Gastroesophageal sphincter (tissue), 4 donors: ENCODE data around the gene FHIP1A. TPM values are rescaled to one million over a fixed set of nuclear protein-coding genes. Genes with fewer than 3 reads are reported as not detected.
"Not testable (repeated sequence)": the region's sequence is repeated elsewhere in the genome, so short reads cannot be mapped to it uniquely, and the experiment has no call there.

ENCODE experiments used
- ATAC-seq: fragments of 150-250 bp; one replicate; pipeline ENCODE4 v1.9.1; 2016; ENCODE audit warnings: mild to moderate bottlenecking, moderate library complexity
- H3K27ac ChIP-seq, 4 donors: fragments of 200-600 bp; sonication (generic) in 3 of 4; 1 replicate in 3 of 4; 2 replicates in 1 of 4; pipeline ENCODE4 v1.5.1; 2016 to 2019
- H3K27me3 ChIP-seq: fragments of 200-600 bp; sonication (generic); one replicate; pipeline ENCODE4 v1.5.1; 2019
- H3K36me3 ChIP-seq, 2 donors: fragments of 200-600 bp; sonication (generic); one replicate each; pipeline ENCODE4 v1.5.1; 2019; ENCODE audit warnings: control low read depth in 1 of 2
- H3K4me1 ChIP-seq, 3 donors: fragments of 200-600 bp; sonication (generic); 1 replicate in 2 of 3; 2 replicates in 1 of 3; pipeline ENCODE4 v1.5.1; 2016 to 2019; ENCODE audit warnings: control low read depth in 2 of 3
- H3K4me3 ChIP-seq, 2 donors: fragments of 200-600 bp; sonication (generic); one replicate each; pipeline ENCODE4 v1.5.1; 2019; ENCODE audit warnings: mild to moderate bottlenecking in 1 of 2, moderate library complexity in 1 of 2
- H3K9me3 ChIP-seq, 3 donors: fragments of 200-600 bp; sonication (generic); one replicate each; pipeline ENCODE4 v1.5.1; 2017 to 2019; ENCODE audit warnings: control low read depth in 2 of 3
- EP300 ChIP-seq: sonication (generic); formaldehyde crosslinking; IDR thresholded peaks from one replicate; pipeline ENCODE4 v1.6.1; 2017; ENCODE audit warnings: antibody characterized with exemption, mild to moderate bottlenecking
- POLR2A ChIP-seq, 2 donors: fragments of 450-650 bp; IDR thresholded peaks; one replicate each; pipeline ENCODE4 v1.6.1; 2017; ENCODE audit warnings: antibody characterized with exemption in 2 of 2, mild to moderate bottlenecking in 2 of 2, moderate library complexity in 1 of 2
- POLR2AphosphoS5 ChIP-seq: sonication (generic); formaldehyde crosslinking; IDR thresholded peaks from one replicate; pipeline ENCODE4 v1.6.1; 2017; ENCODE audit warnings: antibody characterized with exemption
- whole genome bisulfite sequencing, 2 donors: methylation state at CpG; one replicate each; pipeline ENCODE4 v1.1.5; 2018; ENCODE audit warnings: low coverage in 1 of 2; 5-methylcytosine and 5-hydroxymethylcytosine counted together
- total RNA-seq, 4 donors: library from RNA; depleted of rRNA; stranded (reverse); fragments of >200 nt; gene quantifications; one replicate each; pipeline ENCODE4 v1.1.0, GENCODE V29; 2016
- TF ChIP-seq, protein P1 (sequence below), 4 experiments: fragments of 200-600 bp in 2 of 4; fragments of 450-650 bp in 2 of 4; sonication (generic) in 1 of 4; IDR thresholded peaks; one replicate each; pipeline ENCODE4 v1.5.1; 2017 to 2019; ENCODE audit warnings: antibody characterized with exemption in 4 of 4, mild to moderate bottlenecking in 2 of 4, moderate library complexity in 2 of 4

The FHIP1A gene
- total RNA-seq, 4 donors from 2014 or later = 3.3 to 19.5 (median 4.9) TPM

DNA sequence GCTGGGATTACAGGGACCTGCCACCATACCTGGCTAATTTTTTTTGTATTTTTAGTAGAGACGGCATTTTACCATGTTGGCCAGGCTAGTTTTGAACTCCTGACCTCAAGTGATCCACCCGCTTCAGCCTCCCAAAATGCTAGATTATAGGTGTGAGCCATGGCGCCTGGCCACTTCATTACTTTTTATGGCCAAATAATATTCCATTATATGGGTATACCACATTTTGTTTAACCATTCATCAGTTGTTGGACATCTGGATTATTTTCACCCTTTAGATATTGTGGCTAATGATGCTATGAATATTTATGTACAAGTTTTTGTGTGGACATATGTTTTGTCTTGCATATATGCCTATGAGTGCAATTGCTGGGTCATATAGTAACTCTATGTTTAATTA, 8.6 kb upstream of the FHIP1A start:
- no peak for ATAC-seq
- Histone ChIP-seq H3K4me3 (no peak overlapping the region), H3K27me3 (no peaks in the 10 kb centered on the region), H3K36me3 (no peaks in the 10 kb centered on the region), H3K9me3 (no peaks in the 10 kb centered on the region), H3K4me1 (no peaks in the 10 kb centered on the region), H3K27ac (no peak overlapping the region)
- no peak for TF ChIP-seq POLR2A (IDR thresholded peaks at IDR 0.05)
- TF ChIP-seq, protein P1, sequence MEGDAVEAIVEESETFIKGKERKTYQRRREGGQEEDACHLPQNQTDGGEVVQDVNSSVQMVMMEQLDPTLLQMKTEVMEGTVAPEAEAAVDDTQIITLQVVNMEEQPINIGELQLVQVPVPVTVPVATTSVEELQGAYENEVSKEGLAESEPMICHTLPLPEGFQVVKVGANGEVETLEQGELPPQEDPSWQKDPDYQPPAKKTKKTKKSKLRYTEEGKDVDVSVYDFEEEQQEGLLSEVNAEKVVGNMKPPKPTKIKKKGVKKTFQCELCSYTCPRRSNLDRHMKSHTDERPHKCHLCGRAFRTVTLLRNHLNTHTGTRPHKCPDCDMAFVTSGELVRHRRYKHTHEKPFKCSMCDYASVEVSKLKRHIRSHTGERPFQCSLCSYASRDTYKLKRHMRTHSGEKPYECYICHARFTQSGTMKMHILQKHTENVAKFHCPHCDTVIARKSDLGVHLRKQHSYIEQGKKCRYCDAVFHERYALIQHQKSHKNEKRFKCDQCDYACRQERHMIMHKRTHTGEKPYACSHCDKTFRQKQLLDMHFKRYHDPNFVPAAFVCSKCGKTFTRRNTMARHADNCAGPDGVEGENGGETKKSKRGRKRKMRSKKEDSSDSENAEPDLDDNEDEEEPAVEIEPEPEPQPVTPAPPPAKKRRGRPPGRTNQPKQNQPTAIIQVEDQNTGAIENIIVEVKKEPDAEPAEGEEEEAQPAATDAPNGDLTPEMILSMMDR (IDR thresholded peaks at IDR 0.05) = no peak
- TF ChIP-seq EP300 = no peak
- TF ChIP-seq POLR2AphosphoS5 = no peak
- WGBS, 2 donors = 90 to 94% methylated on average over 3 of the region's 3 CpGs

DNA sequence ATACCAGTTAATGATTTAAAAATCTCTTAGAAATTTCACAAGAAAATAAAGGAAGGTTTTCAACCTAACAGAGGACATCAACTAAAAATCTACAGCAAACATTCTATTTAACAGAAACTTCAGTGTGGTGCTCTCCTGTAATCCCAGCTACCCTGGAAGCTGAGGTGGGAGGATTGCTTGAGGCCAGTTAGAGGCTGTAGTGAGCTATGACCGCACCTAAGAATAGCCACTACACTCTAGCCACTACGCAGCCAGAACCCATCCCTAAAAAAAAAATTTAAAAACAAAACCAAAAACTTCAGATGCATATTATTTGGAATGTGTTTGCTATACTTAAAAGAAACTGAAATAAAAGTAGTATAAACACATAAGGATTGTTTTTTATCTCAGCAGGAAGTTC, 7.2 kb upstream of the FHIP1A start:
- Histone ChIP-seq H3K9me3 (no peaks in the 10 kb centered on the region), H3K27ac (no peak overlapping the region), H3K36me3 (no peaks in the 10 kb centered on the region), H3K27me3 (no peaks in the 10 kb centered on the region), H3K4me1 (no peaks in the 10 kb centered on the region), H3K4me3 (no peak overlapping the region)
- TF ChIP-seq POLR2A (IDR thresholded peaks at IDR 0.05) (no peak), EP300 (no peak), POLR2AphosphoS5 (no peak)
- TF ChIP-seq, protein P1 (IDR thresholded peaks at IDR 0.05) = no peak
- 60 to 95% methylated on average over 1 to 2 of the region's 2 CpGs for WGBS, 2 donors
- ATAC-seq = no peak

DNA sequence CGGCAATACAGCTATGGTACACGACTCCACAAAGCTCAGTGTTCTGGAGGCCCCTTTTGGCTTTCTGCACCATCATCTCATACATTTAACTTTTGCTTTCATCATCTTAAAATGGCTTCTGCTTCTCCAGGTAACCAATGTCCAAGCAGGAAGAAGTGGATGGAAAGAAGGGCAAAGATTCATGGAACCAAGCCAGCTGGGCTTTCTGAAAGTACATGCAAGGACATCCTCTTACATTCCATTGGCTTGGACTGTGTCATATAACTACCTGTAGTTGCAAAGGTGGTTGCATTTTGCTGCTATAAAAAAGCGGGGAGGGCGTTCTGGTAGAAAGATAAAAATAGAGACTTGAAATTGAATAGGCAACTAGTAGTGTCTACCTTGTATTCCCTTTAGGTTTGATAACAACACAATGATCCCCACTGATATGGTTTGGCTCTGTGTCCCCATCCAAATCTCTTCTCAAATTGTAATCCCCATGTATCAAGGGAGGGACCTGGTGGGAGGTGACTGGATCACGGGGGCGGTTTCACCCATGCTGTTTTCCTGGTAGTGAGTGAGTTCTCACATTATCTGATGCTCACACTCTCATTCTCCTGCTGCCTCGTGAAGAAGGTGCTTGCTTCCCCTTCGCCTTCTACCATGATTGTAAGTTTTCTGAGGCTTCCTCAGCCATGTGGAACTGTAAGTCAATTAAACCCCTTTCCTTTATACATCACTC, 6.7 kb upstream of the FHIP1A start:
- TF ChIP-seq, protein P1 (IDR thresholded peaks at IDR 0.05) = no peak
- TF ChIP-seq EP300 = no peak
- no peak for TF ChIP-seq POLR2A (IDR thresholded peaks at IDR 0.05)
- no peak for TF ChIP-seq POLR2AphosphoS5
- H3K4me1 ChIP-seq = no peaks in the 10 kb centered on the region
- ATAC-seq = no peak
- 71 to 78% methylated on average over 8 of the region's 8 CpGs for WGBS, 2 donors
- no peaks in the 10 kb centered on the region for H3K27me3 ChIP-seq
- H3K9me3 ChIP-seq = no peaks in the 10 kb centered on the region
- no peak overlapping the region for H3K4me3 ChIP-seq
- no peaks in the 10 kb centered on the region for H3K36me3 ChIP-seq
- H3K27ac ChIP-seq = no peak overlapping the region

DNA sequence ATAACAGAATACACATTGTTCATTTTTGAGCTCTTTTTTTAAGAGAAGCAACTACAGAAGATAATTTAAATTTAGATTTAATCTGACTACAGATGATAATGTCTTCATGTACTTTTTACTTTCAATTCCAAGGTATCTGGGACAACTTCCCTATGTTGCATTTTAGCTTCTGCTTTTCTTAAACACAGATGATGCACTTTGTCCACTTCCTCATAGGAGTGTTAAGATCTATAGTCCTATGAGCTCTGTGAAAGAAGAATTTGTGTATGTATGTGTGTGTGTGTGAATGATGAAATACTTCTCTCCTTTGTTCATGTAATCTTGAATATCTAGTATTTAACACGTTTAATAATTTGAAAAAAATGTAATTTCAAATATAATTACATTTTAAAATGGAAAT, 5.3 kb upstream of the FHIP1A start:
- Histone ChIP-seq H3K36me3 (no peaks in the 10 kb centered on the region), H3K4me1 (peaks cover 0 to 10% (median 6%) of the 10 kb centered on the region in 3 donors), H3K27me3 (no peaks in the 10 kb centered on the region), H3K9me3 (no peaks in the 10 kb centered on the region), H3K27ac (no peak overlapping the region), H3K4me3 (no peak overlapping the region)
- ATAC-seq = no peak
- 20 to 62% methylated on average over 1 of the region's 1 CpG for WGBS, 2 donors
- TF ChIP-seq EP300 (no peak), POLR2A (IDR thresholded peaks at IDR 0.05) (no peak), POLR2AphosphoS5 (no peak)
- TF ChIP-seq, protein P1 (IDR thresholded peaks at IDR 0.05) = no peak

DNA sequence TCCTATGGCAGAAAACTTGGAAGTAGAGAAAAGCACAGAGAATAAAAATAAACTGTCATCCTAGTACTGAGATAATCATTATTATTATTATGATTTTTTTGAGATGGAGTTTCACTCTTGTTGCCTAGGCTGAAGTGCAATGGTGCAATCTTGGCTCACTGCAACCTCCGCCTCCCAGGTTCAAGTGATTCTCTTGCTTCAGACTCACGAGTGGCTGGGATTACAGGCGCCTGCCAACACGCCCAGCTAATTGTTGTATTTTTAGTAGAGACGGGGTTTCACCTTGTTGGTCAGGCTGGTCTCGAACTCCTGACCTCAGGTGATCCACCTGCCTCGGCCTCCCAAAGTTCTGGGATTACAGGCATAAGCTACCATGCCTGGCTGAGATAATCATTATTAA, 4.2 kb upstream of the FHIP1A start:
- WGBS, 2 donors = 86 to 90% methylated on average over 7 of the region's 7 CpGs
- not testable (repeated sequence) for H3K27ac ChIP-seq, H3K36me3 ChIP-seq, H3K4me3 ChIP-seq, ATAC-seq, H3K27me3 ChIP-seq, H3K9me3 ChIP-seq
- peaks cover 0 to 17% (median 12%) of the 10 kb centered on the region in 3 donors for H3K4me1 ChIP-seq
